HG03060 (cell line): ENCODE measurements around the gene OSBPL5.

Source experiments
- ATAC-seq: cut with Tn5 transposase; IDR thresholded peaks from one replicate; pipeline ENCODE4 v1.9.1; 2021; ENCODE audit warnings: low read depth, moderate number of reproducible peaks; ENCODE audit not compliant: unreplicated experiment

The OSBPL5 gene

GRCh38 chr11:3167143-3168119, 2.3 kb upstream of the OSBPL5 start:
- ATAC-seq: no peak

GRCh38 chr11:3166268-3167142, 1.4 kb upstream of the OSBPL5 start:
- ATAC-seq: no peak

GRCh38 chr11:3165916-3166267, 782 bp upstream of the OSBPL5 start:
- ATAC-seq: no peak

- ATAC-seq: no peak
Observed at GRCh38 chr11:3164552-3165151, 458 bp downstream of the OSBPL5 start.

- ATAC-seq: no peak
Observed at GRCh38 chr11:3164138-3164551, 965 bp downstream of the OSBPL5 start.

- no peak for ATAC-seq
Observed at GRCh38 chr11:3163241-3163981, 1.7 kb downstream of the OSBPL5 start.

- no peak for ATAC-seq
Observed at GRCh38 chr11:3162410-3163240, 2.5 kb downstream of the OSBPL5 start.

- ATAC-seq: no peak
Observed at GRCh38 chr11:3161720-3162409, 3.2 kb downstream of the OSBPL5 start.

GRCh38 chr11:3161309-3161708, 3.8 kb downstream of the OSBPL5 start:
- ATAC-seq: no peak

GRCh38 chr11:3160252-3161031, 4.7 kb downstream of the OSBPL5 start:
- no peak for ATAC-seq

GRCh38 chr11:3159296-3160190, 5.6 kb downstream of the OSBPL5 start:
- no peak for ATAC-seq

- no peak for ATAC-seq
Observed at GRCh38 chr11:3158821-3159220, 6.3 kb downstream of the OSBPL5 start.

- ATAC-seq: no peak
Observed at GRCh38 chr11:3158131-3158591, 6.9 kb downstream of the OSBPL5 start.

GRCh38 chr11:3157381-3158130, 7.6 kb downstream of the OSBPL5 start:
- no peak for ATAC-seq

- ATAC-seq: no peak
Observed at GRCh38 chr11:3156661-3157311, 8.3 kb downstream of the OSBPL5 start.

- no peak for ATAC-seq
Observed at GRCh38 chr11:3156282-3156660, 8.8 kb downstream of the OSBPL5 start.
